Lung (tissue), 12 donors: Measurements from ENCODE around the gene PSMC3IP. TPM values are rescaled to one million over a fixed set of nuclear protein-coding genes. Genes with fewer than 3 reads are reported as not detected.
"Not testable (repeated sequence)": the region's sequence is repeated elsewhere in the genome, so short reads cannot be mapped to it uniquely, and the experiment has no call there.

Experiments used
- ATAC-seq: fragments of 200-7000 bp; cut with Tn5 transposase; one replicate; pipeline ENCODE4 v1.9.1; 2020; ENCODE audit warnings: moderate number of reproducible peaks; ENCODE audit not compliant: insufficient read depth, low FRiP score
- DNase-seq, 3 donors: peaks; one replicate each; pipeline ENCODE4 v3.0.0-alpha.2; 2013 to 2017
- H3K27ac ChIP-seq, 2 donors: one replicate each; pipeline ENCODE4 v1.5.1; 2013; ENCODE audit warnings: mild to moderate bottlenecking in 2 of 2, moderate library complexity in 2 of 2, control low read depth in 1 of 2, inconsistent platforms in 1 of 2, low read depth in 1 of 2, low read length in 1 of 2
- H3K27me3 ChIP-seq, 3 donors: one replicate each; pipeline ENCODE4 v1.5.1; 2013; ENCODE audit warnings: low read length in 2 of 3; ENCODE audit not compliant: control insufficient read depth in 3 of 3, insufficient read depth in 3 of 3
- H3K36me3 ChIP-seq, 4 donors: one replicate each; pipeline ENCODE4 v1.5.1; 2013; ENCODE audit warnings: low read length in 4 of 4, mild to moderate bottlenecking in 1 of 4, moderate library complexity in 1 of 4; ENCODE audit not compliant: control insufficient read depth in 4 of 4, insufficient read depth in 4 of 4
- H3K4me1 ChIP-seq, 5 donors: one replicate each; pipeline ENCODE4 v1.5.1; 2013; ENCODE audit warnings: low read length in 5 of 5, mild to moderate bottlenecking in 2 of 5, moderate library complexity in 1 of 5; ENCODE audit not compliant: control insufficient read depth in 5 of 5, insufficient read depth in 5 of 5
- H3K4me3 ChIP-seq: one replicate; pipeline ENCODE4 v1.5.1; 2013; ENCODE audit warnings: mild to moderate bottlenecking, control low read depth, moderate library complexity
- H3K9ac ChIP-seq, 2 donors: one replicate each; pipeline ENCODE4 v1.5.1; 2013; ENCODE audit warnings: low read length in 2 of 2, control low read depth in 1 of 2; ENCODE audit not compliant: insufficient read depth in 1 of 2
- H3K9me3 ChIP-seq, 4 donors: one replicate each; pipeline ENCODE4 v1.5.1; 2013; ENCODE audit warnings: low read length in 3 of 4, mild to moderate bottlenecking in 1 of 4, moderate library complexity in 1 of 4; ENCODE audit not compliant: control insufficient read depth in 4 of 4, insufficient read depth in 3 of 4
- CTCF ChIP-seq: IDR thresholded peaks from 2 replicates; pipeline ENCODE4 v1.5.1; 2012; ENCODE audit warnings: mild to moderate bottlenecking; ENCODE audit errors: control extremely low read depth, extremely low read depth
- WGBS, 2 donors: extraction: QIAGEN DNeasy Blood & Tissue Kit; methylation state at CpG; one replicate each; pipeline ENCODE4 v1.1.7; 2013; 5-methylcytosine and 5-hydroxymethylcytosine counted together
- polyA plus RNA-seq, 2 donors: library from polyadenylated mRNA; stranded (reverse); fragments of 200-250 nt; gene quantifications; one replicate each; pipeline ENCODE4 v1.2.1, GENCODE V29; 2013
- total RNA-seq, 2 donors: library from RNA; depleted of rRNA in 1 of 2; stranded (reverse); fragments of >200 nt in 1 of 2; gene quantifications; one replicate each; pipeline ENCODE4 v1.2.1, GENCODE V29; 2014 to 2021
- donor health status: control.
- donor health status: control.
- donor health status: Bipolar disorder and iron deficiency.
- donor health status: healthy.
- donor health status: DM: yes; HTN: yes; CAD: no.

Gene PSMC3IP
- total and polyA plus RNA-seq, 4 donors, result 3.4 to 7.5 (median 4.0) TPM

- no peak overlapping the region for H3K4me3 ChIP-seq
- 75 to 80% methylated on average over 8 of the region's 8 CpGs for WGBS, 2 donors
- no peak overlapping the region for H3K9ac ChIP-seq
- no peak for DNase-seq
- no peaks in the 10 kb centered on the region for H3K9me3 ChIP-seq
- peaks cover 2 to 34% (median 4%) of the 10 kb centered on the region in 4 donors for H3K36me3 ChIP-seq
- H3K27ac ChIP-seq, result no peak overlapping the region
- no peaks in the 10 kb centered on the region for H3K27me3 ChIP-seq
- H3K4me1 ChIP-seq, result peaks cover 0 to 2% (median 0%) of the 10 kb centered on the region in 5 donors
- ATAC-seq, result no peak
- no peak for TF ChIP-seq CTCF
Measured at GRCh38 chr17:42544874-42545283, 32.6 kb downstream of the PSMC3IP start.

- peaks cover 5 to 47% (median 9%) of the 10 kb centered on the region in 4 donors for H3K36me3 ChIP-seq
- ATAC-seq, result no peak
- H3K9ac ChIP-seq, result no peak overlapping the region
- no peak overlapping the region for H3K4me3 ChIP-seq
- no peak for TF ChIP-seq CTCF
- no peaks in the 10 kb centered on the region for H3K9me3 ChIP-seq
- H3K4me1 ChIP-seq, result peaks cover 0 to 2% (median 0%) of the 10 kb centered on the region in 5 donors
- H3K27me3 ChIP-seq, result no peaks in the 10 kb centered on the region
- H3K27ac ChIP-seq, result no peak overlapping the region
- DNase-seq, result no peak
- WGBS, 2 donors, result 93 to 96% methylated on average over 39 of the region's 39 CpGs
Measured at GRCh38 chr17:42543190-42544079, 34.1 kb downstream of the PSMC3IP start.

GRCh38 chr17:42541041-42541833, 36.3 kb downstream of the PSMC3IP start:
- peaks cover 5 to 50% (median 9%) of the 10 kb centered on the region in 4 donors for H3K36me3 ChIP-seq
- WGBS, 2 donors, result 79 to 87% methylated on average over 16 to 17 of the region's 17 CpGs

GRCh38 chr17:42540558-42540957, 37.0 kb downstream of the PSMC3IP start:
- 85 to 93% methylated on average over 4 of the region's 4 CpGs for WGBS, 2 donors
- not testable (repeated sequence) for DNase-seq, H3K27ac ChIP-seq, H3K4me3 ChIP-seq, H3K9me3 ChIP-seq, ATAC-seq, H3K9ac ChIP-seq, H3K27me3 ChIP-seq
- H3K4me1 ChIP-seq, result peaks cover 0 to 10% (median 0%) of the 10 kb centered on the region in 5 donors
- peaks cover 5 to 50% (median 9%) of the 10 kb centered on the region in 4 donors for H3K36me3 ChIP-seq

More at GRCh38 chr17:42541041-42541833, 36.3 kb downstream of the PSMC3IP start:
- H3K4me1 ChIP-seq, result peaks cover 0 to 8% (median 0%) of the 10 kb centered on the region in 5 donors
- H3K9ac ChIP-seq, result no peak overlapping the region
- DNase-seq (no peak), ATAC-seq (no peak)
- no peak overlapping the region for H3K4me3 ChIP-seq
- no peak for TF ChIP-seq CTCF
- H3K9me3 ChIP-seq, result no peaks in the 10 kb centered on the region
- H3K27me3 ChIP-seq, result no peaks in the 10 kb centered on the region
- peak overlapping the region in 1 of 2 donors; percentile 37 for H3K27ac ChIP-seq
